Fibroblast of lung (primary cell): ENCODE measurements around the gene COPS6. TPM values are rescaled to one million over a fixed set of nuclear protein-coding genes. Genes with fewer than 3 reads are reported as not detected.

Experiments used
- DNase-seq, 2 donors: peaks; one replicate each; pipeline versions ENCODE4 v3.0.0 to v3.0.0-alpha.2; 2010; ENCODE audit warnings: low read depth in 2 of 2
- H2AFZ ChIP-seq: 2 replicates; pipeline ENCODE4 v1.5.1; 2012; ENCODE audit warnings: low read length, control low read depth, inconsistent platforms
- H3K27ac ChIP-seq: 2 replicates; pipeline ENCODE4 v1.5.1; 2011; ENCODE audit warnings: low read length, control low read depth; ENCODE audit not compliant: insufficient read depth
- H3K27me3 ChIP-seq: 2 replicates; pipeline ENCODE4 v1.5.1; 2011; ENCODE audit warnings: mild to moderate bottlenecking, low read length; ENCODE audit not compliant: control insufficient read depth, insufficient read depth
- H3K36me3 ChIP-seq: 2 replicates; pipeline ENCODE4 v1.5.1; 2011; ENCODE audit warnings: low read length; ENCODE audit not compliant: control insufficient read depth, insufficient read depth
- H3K4me1 ChIP-seq: 2 replicates; pipeline ENCODE4 v1.5.1; 2011; ENCODE audit warnings: low read length; ENCODE audit not compliant: control insufficient read depth, insufficient read depth; ENCODE audit errors: extremely low read depth
- H3K4me2 ChIP-seq: 2 replicates; pipeline ENCODE4 v1.5.1; 2011; ENCODE audit warnings: low read length, control low read depth; ENCODE audit not compliant: insufficient read depth; ENCODE audit errors: extremely low read depth
- H3K4me3 ChIP-seq, 4 experiments: fragments of 200-600 bp in 1 of 4; sonication (generic) in 1 of 4; replicated peaks in 1 of 4; 2 replicates each; pipeline ENCODE4 v1.5.1; 2011 to 2016; ENCODE audit warnings: low read length in 4 of 4, low read depth in 3 of 4, mild to moderate bottlenecking in 3 of 4, control low read depth in 2 of 4, inconsistent platforms in 1 of 4, mixed read lengths in 1 of 4; ENCODE audit not compliant: insufficient read depth in 1 of 4; ENCODE audit errors: control extremely low read depth in 1 of 4
- H3K79me2 ChIP-seq: 2 replicates; pipeline ENCODE4 v1.5.1; 2012; ENCODE audit warnings: mild to moderate bottlenecking, low read length, inconsistent platforms; ENCODE audit not compliant: control insufficient read depth, insufficient read depth
- H3K9ac ChIP-seq: 2 replicates; pipeline ENCODE4 v1.5.1; 2011; ENCODE audit warnings: mild to moderate bottlenecking, low read length, control low read depth; ENCODE audit not compliant: insufficient read depth
- H3K9me3 ChIP-seq: 2 replicates; pipeline ENCODE4 v1.5.1; 2012; ENCODE audit warnings: low read depth, low read length; ENCODE audit not compliant: control insufficient read depth, insufficient read depth
- H4K20me1 ChIP-seq: 2 replicates; pipeline ENCODE4 v1.5.1; 2011; ENCODE audit warnings: low read length; ENCODE audit not compliant: control insufficient read depth, insufficient read depth; ENCODE audit errors: extremely low read depth
- CTCF ChIP-seq, 2 donors: IDR thresholded peaks in 1 of 2; conservative IDR thresholded peaks in 1 of 2; 1 replicate in 1 of 2; 2 replicates in 1 of 2; pipeline ENCODE4 v1.5.1; 2011 to 2012; ENCODE audit warnings: low read length in 2 of 2, control low read depth in 1 of 2, inconsistent platforms in 1 of 2, low read depth in 1 of 2, mild to moderate bottlenecking in 1 of 2
- EZH2 ChIP-seq: IDR thresholded peaks from 2 replicates; pipeline ENCODE4 v1.5.1; 2012; ENCODE audit warnings: low read length, control low read depth, mild to moderate bottlenecking; ENCODE audit errors: missing control alignments
- polyA plus RNA-seq, 2 donors: library from polyadenylated mRNA; depleted of rRNA in 1 of 2; stranded (reverse) in 1 of 2; unstranded in 1 of 2; fragments of >200 nt; gene quantifications; 2 replicates each; pipeline ENCODE4 v1.2.1, GENCODE V29; 2011 to 2012; ENCODE audit warnings: missing spikeins in 1 of 2
- total RNA-seq: library from RNA; depleted of rRNA; stranded (reverse); fragments of >200 nt; gene quantifications from 2 replicates; pipeline ENCODE4 v1.2.1, GENCODE V29; 2014

COPS6 gene
- total and polyA plus RNA-seq, 2 donors (not counting 1 experiment from before 2014, with no cell fraction given), result 71.0 to 188 TPM

GRCh38 chr7:100137851-100138760, 49.3 kb downstream of the COPS6 start:
- DNase-seq, result no peak
- no peaks in the 10 kb centered on the region for H3K79me2 ChIP-seq
- H3K9ac ChIP-seq, result no peak overlapping the region
- H3K27ac ChIP-seq, result no peak overlapping the region
- no peaks in the 10 kb centered on the region for H4K20me1 ChIP-seq
- no peaks in the 10 kb centered on the region for H3K4me1 ChIP-seq
- no peaks in the 10 kb centered on the region for H3K27me3 ChIP-seq
- H3K4me3 ChIP-seq, result no peak overlapping the region
- no peaks in the 10 kb centered on the region for H3K36me3 ChIP-seq
- H3K9me3 ChIP-seq, result no peaks in the 10 kb centered on the region
- H2AFZ ChIP-seq, result no peak overlapping the region
- TF ChIP-seq EZH2 (no peak), CTCF (conservative IDR thresholded peaks at IDR 0.05 in 1 of 2, IDR thresholded peaks at IDR 0.05 in 1 of 2; ENCODE audit: low read depth in 1 of 2, low read length in 2 of 2) (no peak)
- H3K4me2 ChIP-seq, result no peak overlapping the region

GRCh38 chr7:100141555-100141949, 52.8 kb downstream of the COPS6 start:
- no peaks in the 10 kb centered on the region for H3K9me3 ChIP-seq
- H3K79me2 ChIP-seq, result no peaks in the 10 kb centered on the region
- no peak overlapping the region for H3K4me3 ChIP-seq
- no peak overlapping the region for H3K27ac ChIP-seq
- no peak overlapping the region for H3K4me2 ChIP-seq
- no peak for TF ChIP-seq EZH2
- no peak overlapping the region for H2AFZ ChIP-seq
- H3K9ac ChIP-seq, result no peak overlapping the region
- DNase-seq, result no peak
- no peaks in the 10 kb centered on the region for H3K4me1 ChIP-seq
- no peaks in the 10 kb centered on the region for H3K27me3 ChIP-seq
- H3K36me3 ChIP-seq, result no peaks in the 10 kb centered on the region
- no peaks in the 10 kb centered on the region for H4K20me1 ChIP-seq

Other genes starting within 250 kb of the COPS6 start
- 0.17 TPM in 1 of 2 replicates, not detected in the other for gene OR2AE1, start 211.9 kb upstream of the COPS6 start, total RNA-seq
- gene OR2AE1, start 211.9 kb upstream of the COPS6 start, polyA plus RNA-seq, result 0.07 and 0.10 TPM in 2 replicates
- 31.5 and 35.4 TPM in 2 replicates for gene TRIM4, start 169.4 kb upstream of the COPS6 start, total RNA-seq
- 19.6 and 23.1 TPM in 2 replicates for gene TRIM4, start 169.4 kb upstream of the COPS6 start, polyA plus RNA-seq
- gene GJC3, start 159.3 kb upstream of the COPS6 start, total RNA-seq, result not detected in 2 replicates
- not detected in 2 replicates for gene GJC3, start 159.3 kb upstream of the COPS6 start, polyA plus RNA-seq
- not detected in 2 replicates for gene AZGP1, start 112.9 kb upstream of the COPS6 start, total RNA-seq
- not detected in 2 replicates for gene AZGP1, start 112.9 kb upstream of the COPS6 start, polyA plus RNA-seq
- gene ZKSCAN1, start 73.4 kb upstream of the COPS6 start, total RNA-seq, result 39.0 and 50.2 TPM in 2 replicates
- gene ZKSCAN1, start 73.4 kb upstream of the COPS6 start, polyA plus RNA-seq, result 21.0 and 25.3 TPM in 2 replicates
- gene ZSCAN21, start 39.2 kb upstream of the COPS6 start, total RNA-seq, result 11.1 and 12.1 TPM in 2 replicates
- 9.4 and 11.3 TPM in 2 replicates for gene ZSCAN21, start 39.2 kb upstream of the COPS6 start, polyA plus RNA-seq
- gene ZNF3, start 7.2 kb upstream of the COPS6 start, total RNA-seq, result 26.8 and 30.8 TPM in 2 replicates
- gene ZNF3, start 7.2 kb upstream of the COPS6 start, polyA plus RNA-seq, result 19.7 and 20.4 TPM in 2 replicates
- 16.7 and 24.4 TPM in 2 replicates for gene MCM7, start 12.4 kb downstream of the COPS6 start, total RNA-seq
- 34.3 and 110 TPM in 2 replicates for gene MCM7, start 12.4 kb downstream of the COPS6 start, polyA plus RNA-seq
- gene AP4M1, start 12.7 kb downstream of the COPS6 start, total RNA-seq, result 17.2 and 30.3 TPM in 2 replicates
- gene AP4M1, start 12.7 kb downstream of the COPS6 start, polyA plus RNA-seq, result 19.6 and 22.1 TPM in 2 replicates
- gene TAF6, start 30.4 kb downstream of the COPS6 start, total RNA-seq, result 33.1 and 41.5 TPM in 2 replicates
- 16.2 and 23.6 TPM in 2 replicates for gene TAF6, start 30.4 kb downstream of the COPS6 start, polyA plus RNA-seq
- 21.6 and 38.3 TPM in 2 replicates for gene CNPY4, start 30.7 kb downstream of the COPS6 start, total RNA-seq
- 29.1 and 40.7 TPM in 2 replicates for gene CNPY4, start 30.7 kb downstream of the COPS6 start, polyA plus RNA-seq
- gene MBLAC1, start 38.0 kb downstream of the COPS6 start, total RNA-seq, result 1.8 and 2.5 TPM in 2 replicates
- gene MBLAC1, start 38.0 kb downstream of the COPS6 start, polyA plus RNA-seq, result 0.75 and 1.1 TPM in 2 replicates
- gene LAMTOR4, start 59.9 kb downstream of the COPS6 start, total RNA-seq, result 95.0 and 110 TPM in 2 replicates
- gene LAMTOR4, start 59.9 kb downstream of the COPS6 start, polyA plus RNA-seq, result 116 and 165 TPM in 2 replicates
- gene TRAPPC14, start 69.8 kb downstream of the COPS6 start, total RNA-seq, result 5.6 and 5.9 TPM in 2 replicates
- 1.9 and 2.4 TPM in 2 replicates for gene TRAPPC14, start 69.8 kb downstream of the COPS6 start, polyA plus RNA-seq
- 3.9 and 7.1 TPM in 2 replicates for gene GAL3ST4, start 79.6 kb downstream of the COPS6 start, total RNA-seq
- 10.3 and 14.6 TPM in 2 replicates for gene GAL3ST4, start 79.6 kb downstream of the COPS6 start, polyA plus RNA-seq
- gene GPC2, start 88.4 kb downstream of the COPS6 start, total RNA-seq, result 1.8 and 2.3 TPM in 2 replicates
- gene GPC2, start 88.4 kb downstream of the COPS6 start, polyA plus RNA-seq, result 0.35 and 0.60 TPM in 2 replicates
- gene STAG3, start 88.9 kb downstream of the COPS6 start, total RNA-seq, result 0.50 and 0.77 TPM in 2 replicates
- gene STAG3, start 88.9 kb downstream of the COPS6 start, polyA plus RNA-seq, result 0.27 and 0.34 TPM in 2 replicates
- not detected in 2 replicates for gene PVRIG, start 131.0 kb downstream of the COPS6 start, total RNA-seq
- not detected in 2 replicates for gene PVRIG, start 131.0 kb downstream of the COPS6 start, polyA plus RNA-seq
- not detected in 2 replicates for gene SPDYE3, start 218.7 kb downstream of the COPS6 start, total RNA-seq
- not detected in 2 replicates for gene SPDYE3, start 218.7 kb downstream of the COPS6 start, polyA plus RNA-seq